Stimulated activated CD4-positive, alpha-beta T cell treated with anti-CD3 and anti-CD28 coated beads, TNF-alpha, amount 100 ng/mL, for 4 hours (primary cell): Measurements from ENCODE around the gene CCDC68.

ENCODE experiments used
- DNase-seq, 3 experiments: peaks; one replicate each; pipeline ENCODE4 v3.0.0-alpha.2; 2020; ENCODE audit warnings: low read depth in 3 of 3

Gene CCDC68

GRCh38 chr18:54961016-54961423 lies 1.8 kb upstream of the CCDC68 start:
- no peak for DNase-seq

- no peak for DNase-seq
Measured at GRCh38 chr18:54960197-54960596, 936 bp upstream of the CCDC68 start.

GRCh38 chr18:54957996-54958395 lies 1.3 kb downstream of the CCDC68 start:
- no peak for DNase-seq

DNA sequence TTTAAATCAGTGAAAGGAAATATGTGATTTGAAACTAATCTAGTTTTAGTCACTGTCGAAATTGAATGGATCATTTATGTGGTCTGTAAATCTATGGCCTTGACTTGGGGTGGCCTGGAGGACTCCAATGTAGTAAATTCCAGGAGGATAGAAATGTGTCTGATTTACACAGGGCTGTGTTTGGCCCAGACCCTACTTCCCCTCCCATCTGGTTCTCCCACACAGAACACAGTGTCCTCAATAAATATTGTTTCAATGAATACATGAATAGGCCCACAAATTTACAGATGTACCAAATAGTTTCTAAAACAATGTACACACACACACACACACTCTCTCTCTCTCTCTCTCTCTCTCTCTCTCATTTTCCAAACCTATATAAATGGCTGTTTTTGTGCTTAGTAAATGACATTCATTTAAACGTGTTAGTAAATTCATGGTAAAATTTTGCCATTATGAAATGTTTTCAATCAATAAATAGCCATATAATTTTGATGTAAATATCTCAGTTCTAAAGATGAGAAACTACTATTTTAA lies 1.9 kb downstream of the CCDC68 start:
- DNase-seq: no peak

DNA sequence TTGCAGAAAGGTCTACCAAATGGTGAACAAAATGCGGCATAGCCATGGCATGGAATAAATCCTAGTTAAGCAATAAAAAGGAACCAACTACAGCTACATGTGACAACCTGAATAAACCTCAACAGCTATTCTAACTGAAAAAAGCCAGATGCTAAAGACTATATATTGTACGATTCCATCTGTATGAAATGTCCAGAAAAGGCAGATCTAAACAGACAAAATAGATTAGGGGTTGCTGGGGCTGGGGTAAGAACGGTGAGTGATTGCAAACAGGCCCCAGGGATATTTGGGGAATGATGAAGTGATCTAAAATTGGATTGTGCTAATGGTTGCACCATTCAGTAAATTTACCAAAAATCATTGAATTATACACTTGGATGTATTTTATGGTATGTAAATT lies 2.8 kb downstream of the CCDC68 start:
- no peak for DNase-seq

- no peak for DNase-seq
Measured at GRCh38 chr18:54952026-54952425, 7.2 kb downstream of the CCDC68 start.

DNA sequence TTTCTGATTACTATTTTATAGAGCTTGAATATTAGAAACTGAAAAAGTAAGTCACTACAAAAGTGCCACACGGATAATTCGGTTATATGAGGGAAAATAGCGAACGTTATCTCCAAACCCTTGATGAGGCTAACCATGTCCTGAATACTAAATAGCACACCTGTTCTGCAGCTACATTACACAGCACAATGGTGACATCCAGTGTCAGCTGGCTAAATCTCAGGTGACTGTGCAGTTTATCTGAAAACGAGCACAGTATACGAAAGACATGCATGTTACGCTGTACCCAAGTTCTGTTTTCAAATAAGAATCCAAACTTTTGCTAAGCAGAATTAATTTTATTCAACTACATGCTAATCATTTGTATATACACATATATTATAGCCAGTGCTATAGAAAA lies 9.0 kb downstream of the CCDC68 start:
- no peak for DNase-seq

DNA sequence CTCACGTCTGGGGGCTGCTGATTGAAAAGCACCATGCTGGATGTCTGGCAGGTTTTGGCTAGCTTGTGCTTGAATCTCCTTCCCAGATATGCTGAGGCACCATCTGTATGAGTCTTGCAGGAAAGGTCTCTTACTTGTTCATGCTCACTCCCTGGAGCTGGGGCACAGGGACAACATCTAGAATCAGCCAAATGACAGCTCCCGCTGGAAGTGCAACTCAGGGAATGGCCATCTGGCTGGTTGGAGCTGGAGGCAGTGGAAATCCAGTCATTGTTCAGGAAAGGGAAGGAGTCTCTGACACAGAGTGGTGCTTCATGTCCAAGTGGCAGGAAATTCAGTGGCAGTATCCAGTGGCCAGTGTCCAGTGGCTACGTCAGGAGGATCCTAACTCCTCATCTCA lies 9.7 kb downstream of the CCDC68 start:
- DNase-seq: no peak

GRCh38 chr18:54948350-54948837 lies 10.9 kb downstream of the CCDC68 start:
- no peak for DNase-seq

DNA sequence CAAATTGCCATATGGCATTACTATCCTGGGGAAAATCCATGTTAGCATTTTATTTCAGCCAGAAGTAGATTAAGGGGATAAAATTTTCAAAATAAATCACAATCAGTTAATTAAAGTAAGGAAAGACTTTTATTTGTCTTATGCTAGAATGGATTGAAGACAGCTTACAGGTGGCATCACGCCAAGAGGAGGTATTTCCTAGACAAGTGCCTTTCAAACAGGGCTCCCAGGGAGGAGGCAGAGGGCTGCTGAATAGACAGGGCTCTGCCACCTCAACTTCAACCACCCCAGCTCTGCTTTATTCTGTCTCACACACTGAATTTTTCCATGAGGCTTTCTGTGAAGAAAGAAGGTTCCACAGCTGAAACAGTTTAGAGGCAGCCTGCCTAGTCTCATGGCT lies 12.2 kb downstream of the CCDC68 start:
- DNase-seq: no peak

- DNase-seq: peak in 1 of 3 experiments; percentile 1
Measured at GRCh38 chr18:54946149-54946581, 13.1 kb downstream of the CCDC68 start.

DNA sequence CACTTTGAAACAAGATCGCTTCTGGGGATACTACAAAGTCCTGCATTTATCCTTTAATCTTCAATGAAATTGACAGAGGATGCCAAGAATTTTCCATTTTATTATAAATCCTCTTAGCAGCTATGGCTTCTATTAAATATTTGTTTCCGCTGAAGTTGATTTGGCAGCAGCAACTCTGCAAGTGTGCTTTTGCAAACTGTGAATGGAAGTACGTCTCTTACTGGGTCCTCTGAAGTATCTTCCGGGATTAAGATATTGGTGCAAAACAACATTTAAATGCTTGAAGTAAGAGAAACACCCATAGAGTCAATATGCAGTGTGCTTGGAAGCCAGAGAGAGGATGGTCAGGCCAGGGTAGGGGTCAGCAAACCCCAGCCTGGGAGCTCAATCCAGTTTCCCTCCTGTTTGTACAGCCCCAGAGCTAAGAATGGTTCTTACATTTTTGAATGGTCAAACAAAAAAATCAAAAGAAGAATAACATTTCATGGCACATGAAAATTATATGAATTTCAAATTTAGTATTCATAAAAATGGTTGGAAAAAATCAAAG lies 13.6 kb downstream of the CCDC68 start:
- DNase-seq: no peak

DNA sequence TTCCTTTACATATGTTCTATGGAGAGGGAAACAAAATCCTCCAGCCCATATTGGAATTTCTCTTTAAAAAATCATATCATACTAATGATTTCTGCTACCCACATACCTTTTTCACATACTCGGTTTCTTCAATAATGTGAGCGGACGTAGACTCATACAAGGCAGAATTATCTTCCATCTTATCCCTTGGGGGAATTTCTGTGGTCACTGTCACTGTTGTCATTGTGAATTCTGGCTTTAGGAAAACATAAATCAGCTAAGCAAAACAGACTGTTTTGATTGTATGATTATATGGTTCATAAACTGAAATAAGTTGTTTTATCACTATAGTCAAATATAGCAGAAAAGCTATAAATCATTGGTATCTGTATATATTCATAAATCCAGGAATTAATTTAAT lies 16.7 kb downstream of the CCDC68 start:
- no peak for DNase-seq

DNA sequence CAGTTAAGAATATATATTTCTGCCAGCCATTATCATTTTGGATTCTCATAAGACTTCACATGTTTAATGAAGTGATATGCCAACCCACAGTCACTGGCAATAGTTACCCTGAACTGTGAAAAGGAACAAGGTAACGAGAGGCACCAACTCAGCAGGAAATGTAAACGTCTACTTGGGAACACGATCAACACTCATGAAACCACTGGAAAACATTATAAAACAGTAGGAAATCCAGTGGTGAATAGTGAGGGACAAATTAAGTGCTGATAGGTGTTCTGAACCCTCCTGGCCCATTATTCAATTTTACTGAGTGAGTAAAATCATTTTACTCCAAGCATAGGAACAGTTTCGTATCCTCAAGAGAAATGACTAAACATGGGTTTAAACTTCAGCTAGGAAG lies 17.1 kb downstream of the CCDC68 start:
- DNase-seq: no peak

DNA sequence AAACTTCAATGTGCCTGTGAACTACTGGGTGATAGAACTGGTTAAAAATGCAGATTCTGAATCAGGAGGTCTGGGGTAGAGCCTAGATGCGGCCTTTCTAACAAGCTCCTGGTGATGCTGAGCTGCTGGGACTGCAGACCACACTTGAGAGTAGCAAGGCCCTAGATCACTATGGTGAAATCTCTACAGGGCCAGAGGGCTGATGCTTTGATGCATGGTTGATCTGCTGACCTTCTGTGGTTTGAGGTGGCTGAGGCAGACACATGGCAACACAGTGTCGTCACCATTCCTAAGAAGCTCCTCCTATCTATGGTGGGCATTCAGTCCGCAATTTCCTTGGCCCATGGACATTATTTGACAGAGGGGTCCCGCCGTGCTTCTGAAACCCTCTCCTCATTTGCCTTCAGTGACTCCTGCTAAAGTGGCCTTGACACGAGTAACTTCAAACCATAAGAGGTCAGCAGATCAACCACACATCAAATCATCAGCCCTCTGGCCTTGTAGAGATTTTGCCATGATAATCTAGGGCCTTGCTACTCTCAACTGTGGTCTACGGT lies 19.8 kb downstream of the CCDC68 start:
- DNase-seq: no peak

- no peak for DNase-seq
Measured at GRCh38 chr18:54938506-54938905, 20.8 kb downstream of the CCDC68 start.

DNA sequence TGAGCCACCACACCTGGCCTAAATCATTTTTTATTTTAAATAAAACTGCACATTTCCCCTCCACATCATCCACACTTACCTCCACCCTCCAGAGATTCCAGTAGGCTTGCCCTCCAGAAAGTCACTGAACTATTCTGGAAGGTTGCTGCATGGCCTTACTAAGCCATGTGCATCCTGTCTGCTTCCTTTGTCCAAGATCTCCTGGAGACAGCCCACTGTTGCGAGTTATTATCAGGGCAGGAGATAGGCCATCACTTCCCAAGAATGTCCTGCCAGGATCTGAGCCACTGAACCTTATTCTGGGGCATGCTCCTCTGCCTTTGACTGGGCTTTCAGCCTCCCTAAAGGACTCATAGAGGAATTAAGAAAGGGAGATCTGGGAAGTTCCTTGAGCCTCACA lies 26.8 kb downstream of the CCDC68 start:
- no peak for DNase-seq

DNA sequence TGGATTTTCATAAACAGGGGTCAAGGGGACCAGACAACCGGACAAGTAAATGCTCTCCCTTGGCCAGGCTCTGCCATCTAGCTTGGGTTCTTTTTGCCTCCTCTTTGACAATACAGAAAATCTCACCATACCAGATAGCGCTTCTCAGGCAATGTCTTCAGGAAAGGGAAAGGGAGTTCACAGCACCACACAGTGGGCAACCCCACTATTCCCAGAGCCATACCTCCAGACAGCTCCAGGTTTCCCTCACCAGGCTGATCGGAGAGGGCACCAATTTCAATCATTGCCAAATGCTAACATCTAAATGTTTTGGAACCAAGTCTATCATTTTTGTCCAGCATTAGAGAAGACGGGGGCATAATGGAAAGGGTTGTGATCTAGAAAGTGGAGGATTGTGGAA lies 28.1 kb downstream of the CCDC68 start:
- DNase-seq: no peak

DNA sequence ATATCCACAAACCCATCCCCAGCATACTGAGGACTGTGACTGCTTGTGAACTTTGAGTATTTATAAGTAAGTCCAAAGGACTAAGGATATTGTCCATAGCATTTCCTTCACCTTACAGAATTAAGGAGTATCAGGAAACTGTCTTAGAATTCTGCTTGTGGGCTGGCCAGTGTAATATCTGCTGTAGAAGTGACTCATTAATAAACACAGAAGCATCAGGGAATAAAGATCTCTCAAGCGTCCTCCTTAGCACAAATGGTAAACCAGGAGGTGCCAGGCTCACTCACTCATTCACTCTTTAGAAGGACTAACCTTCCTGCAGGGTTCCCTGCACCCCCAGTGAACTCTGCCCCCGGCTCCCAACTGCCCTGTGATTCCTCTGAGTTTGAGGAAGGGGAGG lies 31.0 kb downstream of the CCDC68 start:
- no peak for DNase-seq

- no peak for DNase-seq
Measured at GRCh38 chr18:54926593-54927325, 32.5 kb downstream of the CCDC68 start.

GRCh38 chr18:54924948-54925347 lies 34.3 kb downstream of the CCDC68 start:
- no peak for DNase-seq

GRCh38 chr18:54923339-54923956 lies 35.8 kb downstream of the CCDC68 start:
- no peak for DNase-seq

DNA sequence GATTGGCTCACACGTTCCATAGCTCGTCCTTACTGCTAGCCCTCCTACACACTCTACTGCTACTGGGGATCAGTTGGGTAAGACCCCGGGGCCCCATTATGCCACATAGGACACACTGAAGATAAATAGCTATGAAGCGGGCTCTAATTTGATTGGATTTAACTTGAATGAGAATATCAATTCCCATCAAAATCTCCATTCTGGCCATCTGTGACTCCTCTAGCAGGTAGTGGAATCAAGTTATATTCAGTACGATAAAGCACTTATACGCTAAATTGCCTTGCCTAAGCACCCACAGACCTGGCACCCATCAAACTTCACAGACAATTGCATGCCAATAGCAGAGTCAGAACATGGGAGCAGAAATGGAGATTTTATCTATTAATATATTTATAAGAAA lies 39.8 kb downstream of the CCDC68 start:
- DNase-seq: no peak
